NCI-H2171 treated with DMSO at 0.1 percent for 48 hours (cell line): ENCODE measurements around the gene ITCH.
"Not testable (repeated sequence)": the region's sequence is repeated elsewhere in the genome, so short reads cannot be mapped to it uniquely, and the experiment has no call there.

Experiments
- DNase-seq: peaks from one replicate; lab custom pipeline; 2025; lab: John Stamatoyannopoulos, UW

Gene ITCH

GRCh38 chr20:34363062-34363464 lies at the start of gene ITCH:
ITCH (plus strand) TSS chr20:34363273; CDS start chr20:34393812, 30,539 bp downstream.
- peak; percentile 97 for DNase-seq

- DNase-seq: no peak
These were observed 47.8 kb upstream of the ITCH start for GRCh38 chr20:34315236-34315635.

- DNase-seq: no peak
These were observed 46.8 kb upstream of the ITCH start for GRCh38 chr20:34316196-34316814.

- no peak for DNase-seq
These were observed 44.2 kb upstream of the ITCH start for GRCh38 chr20:34318609-34319443.

GRCh38 chr20:34320861-34321260 lies 42.2 kb upstream of the ITCH start:
- DNase-seq: no peak

GRCh38 chr20:34322267-34323105 lies 40.6 kb upstream of the ITCH start:
- DNase-seq: peak; percentile 81

GRCh38 chr20:34324541-34324940 lies 38.5 kb upstream of the ITCH start:
- no peak for DNase-seq

- DNase-seq: not testable (repeated sequence)
These were observed 34.9 kb upstream of the ITCH start for GRCh38 chr20:34328207-34328606.

- no peak for DNase-seq
These were observed 34.0 kb upstream of the ITCH start for GRCh38 chr20:34328928-34329677.

GRCh38 chr20:34330861-34331544 lies 32.1 kb upstream of the ITCH start:
- not testable (repeated sequence) for DNase-seq

- DNase-seq: no peak
These were observed 31.2 kb upstream of the ITCH start for GRCh38 chr20:34331838-34332237.

- DNase-seq: no peak
These were observed 30.7 kb upstream of the ITCH start for GRCh38 chr20:34332262-34332920.

GRCh38 chr20:34333786-34334185 lies 29.3 kb upstream of the ITCH start:
- no peak for DNase-seq

GRCh38 chr20:34334654-34335407 lies 28.2 kb upstream of the ITCH start:
- no peak for DNase-seq

GRCh38 chr20:34337544-34337943 lies 25.5 kb upstream of the ITCH start:
- DNase-seq: peak; percentile 72

GRCh38 chr20:34337982-34338726 lies 24.9 kb upstream of the ITCH start:
- no peak for DNase-seq

- peak; percentile 52 for DNase-seq
These were observed 22.3 kb upstream of the ITCH start for GRCh38 chr20:34340726-34341125.

GRCh38 chr20:34341199-34341598 lies 21.9 kb upstream of the ITCH start:
- DNase-seq: not testable (repeated sequence)
